Smooth muscle cell (in vitro differentiated cells): ENCODE data around the gene PIP5K1A. TPM values are rescaled to one million over a fixed set of nuclear protein-coding genes. Genes with fewer than 3 reads are reported as not detected.
"Not testable (repeated sequence)": the region's sequence is repeated elsewhere in the genome, so short reads cannot be mapped to it uniquely, and the experiment has no call there.

Source experiments
- DNase-seq: peaks from one replicate; lab custom pipeline; 2025; ENCODE audit not compliant: unreplicated experiment; lab: John Stamatoyannopoulos, UW
- H2AFZ ChIP-seq: fragments of 200-600 bp; sonication (generic); 2 replicates; pipeline ENCODE4 v1.6.0; 2016; ENCODE audit warnings: antibody characterized with exemption, low read depth, mild to moderate bottlenecking
- H3F3A ChIP-seq: fragments of 200-600 bp; sonication (generic); 2 replicates; pipeline ENCODE4 v1.6.0; 2017; ENCODE audit warnings: antibody characterized with exemption, low read depth
- H3K27ac ChIP-seq: fragments of 200-600 bp; sonication (generic); 2 replicates; pipeline ENCODE4 v1.5.1; 2016; ENCODE audit warnings: low read depth, mild to moderate bottlenecking
- H3K27me3 ChIP-seq: fragments of 200-600 bp; sonication (generic); 2 replicates; pipeline ENCODE4 v1.6.1; 2016; ENCODE audit warnings: low read depth, mild to moderate bottlenecking
- H3K36me3 ChIP-seq: fragments of 200-600 bp; sonication (generic); 2 replicates; pipeline ENCODE4 v1.5.1; 2016; ENCODE audit warnings: low read depth
- H3K4me1 ChIP-seq: fragments of 200-600 bp; sonication (generic); 2 replicates; pipeline ENCODE4 v1.5.1; 2016; ENCODE audit warnings: low read depth
- H3K4me2 ChIP-seq: fragments of 200-600 bp; sonication (generic); 2 replicates; pipeline ENCODE4 v1.6.0; 2016; ENCODE audit warnings: mild to moderate bottlenecking
- H3K4me3 ChIP-seq: fragments of 200-600 bp; sonication (generic); 2 replicates; pipeline ENCODE4 v1.5.1; 2016; ENCODE audit warnings: mild to moderate bottlenecking
- H3K79me2 ChIP-seq: fragments of 200-600 bp; sonication (generic); 2 replicates; pipeline ENCODE4 v1.6.0; 2016; ENCODE audit warnings: low read depth, mild to moderate bottlenecking
- H3K9ac ChIP-seq: fragments of 200-600 bp; sonication (generic); 2 replicates; pipeline ENCODE4 v1.6.0; 2016; ENCODE audit warnings: low read depth
- H3K9me3 ChIP-seq: fragments of 200-600 bp; sonication (generic); replicated peaks from 2 replicates; pipeline ENCODE4 v1.5.1; 2016; ENCODE audit warnings: low read depth
- H4K20me1 ChIP-seq: fragments of 200-600 bp; sonication (generic); 2 replicates; pipeline ENCODE4 v1.6.0; 2016; ENCODE audit warnings: low read depth
- CTCF ChIP-seq: fragments of 200-600 bp; sonication (generic); IDR thresholded peaks from 2 replicates; pipeline ENCODE4 v1.5.1; 2017; ENCODE audit warnings: borderline replicate concordance, mild to moderate bottlenecking, antibody characterized with exemption; ENCODE audit not compliant: insufficient read depth, poor library complexity, severe bottlenecking
- WGBS: methylation state at CpG from one replicate; pipeline ENCODE4 v1.1.7; 2016; ENCODE audit warnings: low lambda C conversion rate; 5-methylcytosine and 5-hydroxymethylcytosine counted together
- polyA plus RNA-seq: library from polyadenylated mRNA; unstranded; fragments of >200 nt; fragmentation: Nextera tagmentation; extraction: Ambion mirVana; gene quantifications from 2 replicates; pipeline ENCODE4 v1.2.1, GENCODE V29; 2016
- total RNA-seq: library from RNA; depleted of rRNA; stranded (reverse); fragments of >200 nt; gene quantifications from 2 replicates; pipeline ENCODE4 v1.2.3, GENCODE V29; 2014

PIP5K1A gene
- total and polyA plus RNA-seq, 2 experiments from 2014 or later: 24.1 to 78.2 TPM

- no peaks in the 10 kb centered on the region for H4K20me1 ChIP-seq
- TF ChIP-seq CTCF: no peak
- WGBS: 95% methylated on average over 1 of the region's 1 CpG
- peaks cover 6% of the 10 kb centered on the region for H3K79me2 ChIP-seq
- no peaks in the 10 kb centered on the region for H3F3A ChIP-seq
- H3K4me3 ChIP-seq: no peak overlapping the region
- no peak overlapping the region for H3K27ac ChIP-seq
- no peaks in the 10 kb centered on the region for H3K27me3 ChIP-seq
- H3K4me1 ChIP-seq: peaks cover 6% of the 10 kb centered on the region
- H3K36me3 ChIP-seq: no peaks in the 10 kb centered on the region
- H3K9me3 ChIP-seq: no peaks in the 10 kb centered on the region
- no peak for DNase-seq
- no peak overlapping the region for H3K4me2 ChIP-seq
- H2AFZ ChIP-seq: no peak overlapping the region
- H3K9ac ChIP-seq: no peak overlapping the region
These were observed 4.5 kb upstream of the PIP5K1A start for GRCh38 chr1:151193856-151194255.

GRCh38 chr1:151194894-151195594 is 3.3 kb upstream of the PIP5K1A start:
- 86% methylated on average over 17 of the region's 17 CpGs for WGBS
- H3K4me2 ChIP-seq: peak overlapping the region; percentile 22
- not testable (repeated sequence) for H2AFZ ChIP-seq

GRCh38 chr1:151196292-151196800 is 2.0 kb upstream of the PIP5K1A start:
- peak overlapping the region; percentile 12 for H3K4me3 ChIP-seq
- no peaks in the 10 kb centered on the region for H3K36me3 ChIP-seq
- H3K79me2 ChIP-seq: peaks cover 21% of the 10 kb centered on the region
- H2AFZ ChIP-seq: peak overlapping the region; percentile 51
- peaks cover 6% of the 10 kb centered on the region for H3F3A ChIP-seq
- peak overlapping the region; percentile 86 for H3K27ac ChIP-seq
- peak; percentile 45 for TF ChIP-seq CTCF
- 65% methylated on average over 14 of the region's 14 CpGs for WGBS
- H3K4me1 ChIP-seq: peaks cover 8% of the 10 kb centered on the region
- H4K20me1 ChIP-seq: peaks cover 19% of the 10 kb centered on the region
- no peak for DNase-seq
- H3K9ac ChIP-seq: peak overlapping the region; percentile 51
- peak overlapping the region; percentile 49 for H3K4me2 ChIP-seq
- H3K9me3 ChIP-seq: no peaks in the 10 kb centered on the region
- no peaks in the 10 kb centered on the region for H3K27me3 ChIP-seq

More at GRCh38 chr1:151194894-151195594, 3.3 kb upstream of the PIP5K1A start:
- H3K9ac ChIP-seq, H3K4me1 ChIP-seq, H3K27me3 ChIP-seq, H3F3A ChIP-seq, DNase-seq, H3K9me3 ChIP-seq, H3K4me3 ChIP-seq, H4K20me1 ChIP-seq, H3K79me2 ChIP-seq, H3K36me3 ChIP-seq: not testable (repeated sequence)
- peak overlapping the region; percentile 86 for H3K27ac ChIP-seq

GRCh38 chr1:151197863-151198253 is 494 bp upstream of the PIP5K1A start:
- Histone ChIP-seq H3K9ac (peak overlapping the region; percentile 96), H3K27me3 (no peaks in the 10 kb centered on the region), H4K20me1 (peaks cover 34% of the 10 kb centered on the region), H3K4me3 (peak overlapping the region; percentile 85), H3K36me3 (no peaks in the 10 kb centered on the region), H3F3A (peaks cover 6% of the 10 kb centered on the region), H3K27ac (peak overlapping the region; percentile 97), H3K4me2 (peak overlapping the region; percentile 91), H3K9me3 (no peaks in the 10 kb centered on the region), H3K4me1 (peaks cover 12% of the 10 kb centered on the region), H3K79me2 (peaks cover 36% of the 10 kb centered on the region), H2AFZ (peak overlapping the region; percentile 56)
- 8% methylated on average over 10 of the region's 10 CpGs for WGBS
- no peak for TF ChIP-seq CTCF
- DNase-seq: no peak
